HG02840 (cell line): ENCODE results near the gene GNAZ.
"Not testable (repeated sequence)": the region's sequence is repeated elsewhere in the genome, so short reads cannot be mapped to it uniquely, and the experiment has no call there.

Experiments used
- ATAC-seq: cut with Tn5 transposase; IDR thresholded peaks from one replicate; pipeline ENCODE4 v1.9.1; 2021; ENCODE audit warnings: mild to moderate bottlenecking, moderate library complexity, moderate number of reproducible peaks; ENCODE audit not compliant: unreplicated experiment, low FRiP score

Gene GNAZ

GRCh38 chr22:23042179-23042578 lies 28.1 kb upstream of the GNAZ start:
- no peak for ATAC-seq

GRCh38 chr22:23044570-23044969 lies 25.7 kb upstream of the GNAZ start:
- ATAC-seq: no peak

GRCh38 chr22:23045461-23045860 lies 24.9 kb upstream of the GNAZ start:
- no peak for ATAC-seq

- ATAC-seq: no peak
These were observed 23.1 kb upstream of the GNAZ start for GRCh38 chr22:23047265-23047664.

- no peak for ATAC-seq
These were observed 22.6 kb upstream of the GNAZ start for GRCh38 chr22:23047742-23048141.

- not testable (repeated sequence) for ATAC-seq
These were observed 19.8 kb upstream of the GNAZ start for GRCh38 chr22:23050546-23050945.

GRCh38 chr22:23053051-23053707 lies 17.1 kb upstream of the GNAZ start:
- no peak for ATAC-seq

- no peak for ATAC-seq
These were observed 16.3 kb upstream of the GNAZ start for GRCh38 chr22:23053912-23054530.

- ATAC-seq: no peak
These were observed 15.6 kb upstream of the GNAZ start for GRCh38 chr22:23054531-23055257.

- ATAC-seq: no peak
These were observed 14.7 kb upstream of the GNAZ start for GRCh38 chr22:23055449-23056179.

GRCh38 chr22:23057331-23057730 lies 13.0 kb upstream of the GNAZ start:
- no peak for ATAC-seq

GRCh38 chr22:23058063-23058462 lies 12.3 kb upstream of the GNAZ start:
- no peak for ATAC-seq

GRCh38 chr22:23058481-23059283 lies 11.6 kb upstream of the GNAZ start:
- no peak for ATAC-seq

GRCh38 chr22:23059284-23059948 lies 10.9 kb upstream of the GNAZ start:
- no peak for ATAC-seq

GRCh38 chr22:23060612-23061400 lies 9.5 kb upstream of the GNAZ start:
- no peak for ATAC-seq

- ATAC-seq: no peak
These were observed 8.6 kb upstream of the GNAZ start for GRCh38 chr22:23061471-23062280.

GRCh38 chr22:23062616-23063538 lies 7.4 kb upstream of the GNAZ start:
- no peak for ATAC-seq
